GM12872 (cell line): Measurements from ENCODE around the gene IRGQ.

Experiments used
- TF ChIP-seq, protein P1 (sequence below): IDR thresholded peaks from 3 replicates; pipeline ENCODE4 v1.5.1; 2011; ENCODE audit warnings: low read depth, mild to moderate bottlenecking, low read length, moderate library complexity; ENCODE audit not compliant: insufficient read depth

IRGQ gene

DNA sequence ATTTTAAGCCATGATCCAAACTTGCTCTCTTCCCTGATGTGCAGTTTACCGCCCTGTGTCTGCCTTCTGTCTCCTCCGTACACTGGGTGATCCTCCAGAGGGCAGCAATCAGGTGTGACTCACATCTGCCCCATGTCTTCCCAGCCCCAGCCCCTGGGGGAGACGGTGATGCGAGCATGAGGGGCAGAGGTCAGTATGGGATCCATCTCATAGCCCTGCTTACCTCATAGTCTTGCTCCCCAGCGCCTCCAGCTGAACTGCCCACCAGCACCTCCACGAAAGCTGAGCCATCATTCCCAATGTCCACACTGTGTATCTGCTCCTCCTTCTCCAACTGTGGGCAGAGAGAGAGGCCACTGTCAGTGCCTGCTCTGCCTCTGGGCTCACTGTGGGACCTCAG, 35.2 kb downstream of the IRGQ start:
- TF ChIP-seq, protein P1, sequence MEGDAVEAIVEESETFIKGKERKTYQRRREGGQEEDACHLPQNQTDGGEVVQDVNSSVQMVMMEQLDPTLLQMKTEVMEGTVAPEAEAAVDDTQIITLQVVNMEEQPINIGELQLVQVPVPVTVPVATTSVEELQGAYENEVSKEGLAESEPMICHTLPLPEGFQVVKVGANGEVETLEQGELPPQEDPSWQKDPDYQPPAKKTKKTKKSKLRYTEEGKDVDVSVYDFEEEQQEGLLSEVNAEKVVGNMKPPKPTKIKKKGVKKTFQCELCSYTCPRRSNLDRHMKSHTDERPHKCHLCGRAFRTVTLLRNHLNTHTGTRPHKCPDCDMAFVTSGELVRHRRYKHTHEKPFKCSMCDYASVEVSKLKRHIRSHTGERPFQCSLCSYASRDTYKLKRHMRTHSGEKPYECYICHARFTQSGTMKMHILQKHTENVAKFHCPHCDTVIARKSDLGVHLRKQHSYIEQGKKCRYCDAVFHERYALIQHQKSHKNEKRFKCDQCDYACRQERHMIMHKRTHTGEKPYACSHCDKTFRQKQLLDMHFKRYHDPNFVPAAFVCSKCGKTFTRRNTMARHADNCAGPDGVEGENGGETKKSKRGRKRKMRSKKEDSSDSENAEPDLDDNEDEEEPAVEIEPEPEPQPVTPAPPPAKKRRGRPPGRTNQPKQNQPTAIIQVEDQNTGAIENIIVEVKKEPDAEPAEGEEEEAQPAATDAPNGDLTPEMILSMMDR = peak; percentile 20; the same call in 1 of the 3 replicates

DNA sequence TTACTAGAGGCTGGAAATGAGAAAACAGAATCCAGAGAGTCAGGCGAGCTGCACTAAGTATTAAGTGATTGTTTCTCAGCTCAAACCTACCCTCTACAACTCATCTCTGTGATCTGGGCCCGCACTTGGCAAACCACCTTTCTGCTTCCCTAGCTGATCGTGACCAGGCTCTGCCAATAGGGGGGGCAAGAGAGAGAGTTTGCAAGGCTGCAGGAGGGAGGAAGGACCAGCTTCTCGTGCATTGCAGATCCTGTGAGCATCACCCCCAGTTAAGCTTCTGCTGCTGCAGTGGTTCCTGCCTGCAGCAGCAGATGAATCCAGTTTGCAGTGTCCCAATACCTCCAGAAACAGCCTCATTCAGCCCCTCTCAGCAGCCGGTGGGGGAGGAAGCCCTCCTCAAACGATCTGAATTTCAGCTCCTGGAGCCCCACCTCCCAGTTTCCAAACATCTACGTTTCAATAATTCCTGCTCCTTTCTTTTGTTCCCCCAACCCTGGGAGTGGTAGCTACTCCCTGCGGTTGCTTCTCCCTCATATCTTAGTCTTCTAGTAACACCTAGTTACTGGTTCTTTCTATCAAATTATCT, 40.7 kb downstream of the IRGQ start:
- TF ChIP-seq, protein P1 = peak; percentile 97

DNA sequence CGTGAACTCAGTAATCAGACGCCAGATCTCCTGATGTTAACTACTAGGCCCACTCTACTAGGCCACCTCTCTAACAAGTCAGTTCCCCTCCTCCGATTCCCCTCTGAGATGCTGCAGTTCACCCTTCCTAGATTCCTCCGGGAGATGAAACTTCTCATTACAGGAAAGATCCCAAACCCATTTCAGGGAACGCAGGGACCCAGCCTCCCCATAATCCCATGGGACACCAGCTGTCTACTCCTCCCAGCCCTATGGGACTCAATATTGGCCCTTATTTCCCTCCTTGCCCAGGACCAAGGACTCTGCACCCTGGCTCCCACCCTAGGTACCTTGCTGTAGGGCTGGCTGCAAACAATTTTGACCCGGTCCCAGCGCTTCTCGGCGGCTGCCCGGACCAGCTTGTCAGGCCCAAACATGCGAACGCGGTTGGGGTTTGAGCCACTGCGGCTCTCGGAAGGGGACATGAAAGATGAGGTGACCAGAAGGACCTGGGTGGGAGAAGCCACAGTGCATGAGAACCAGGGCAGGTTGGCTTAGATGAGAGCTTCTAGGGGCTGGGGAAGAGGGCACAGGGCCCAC, 41.5 kb downstream of the IRGQ start:
- TF ChIP-seq, protein P1 = no peak

DNA sequence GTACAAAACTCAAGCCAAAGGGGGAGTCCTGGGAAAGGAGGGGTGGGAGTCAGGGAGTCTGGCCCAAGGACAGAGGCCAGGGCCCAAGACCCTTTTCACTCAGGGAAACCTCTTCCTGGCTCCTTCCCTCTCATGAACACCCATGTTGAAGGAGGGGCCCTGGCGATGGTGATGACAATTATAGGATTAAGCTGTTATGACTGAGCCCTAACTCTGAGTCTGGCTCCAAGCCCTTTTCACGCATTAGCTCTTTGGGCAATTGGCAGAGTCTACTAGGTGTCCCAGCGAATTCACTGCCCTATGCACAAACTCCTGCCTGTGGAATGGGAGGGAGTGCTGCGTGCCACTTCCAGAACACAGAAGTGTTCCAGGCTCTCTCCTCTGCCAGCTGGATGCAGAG, 42.3 kb downstream of the IRGQ start:
- TF ChIP-seq, protein P1 = no peak

DNA sequence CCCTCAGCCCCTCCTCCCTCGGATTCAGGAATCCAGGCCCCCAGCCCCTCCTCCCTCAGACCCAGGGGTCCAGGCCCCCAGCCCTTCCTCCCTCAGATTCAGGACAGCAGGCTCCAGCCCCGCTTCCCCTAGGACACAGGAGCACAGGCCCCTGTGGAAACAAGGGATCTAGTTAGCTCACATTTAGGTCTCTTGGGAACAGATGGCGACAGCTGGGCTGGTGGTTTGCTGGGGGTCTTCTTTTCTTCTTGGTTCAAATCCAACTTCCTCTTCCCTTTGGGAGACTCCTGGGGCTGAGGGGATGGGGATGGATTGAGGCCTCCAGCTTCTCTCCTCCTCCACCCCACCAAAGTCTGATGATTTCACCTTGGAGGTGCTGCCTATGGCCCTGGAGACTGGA, 43.3 kb downstream of the IRGQ start:
- TF ChIP-seq, protein P1 = no peak

DNA sequence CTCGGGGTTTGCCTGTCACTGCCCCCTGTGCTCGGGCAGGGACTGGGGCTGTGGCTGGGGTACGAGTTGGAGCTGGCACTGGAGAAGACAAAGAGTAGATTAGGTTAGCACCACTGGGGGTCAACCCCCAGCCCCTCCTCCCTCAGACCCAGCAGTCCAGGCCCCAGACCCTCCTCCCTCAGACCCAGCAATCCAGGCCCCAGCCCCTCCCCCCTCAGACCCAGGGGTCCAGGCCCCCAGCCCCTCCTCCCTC, 43.8 kb downstream of the IRGQ start:
- TF ChIP-seq, protein P1 = no peak

DNA sequence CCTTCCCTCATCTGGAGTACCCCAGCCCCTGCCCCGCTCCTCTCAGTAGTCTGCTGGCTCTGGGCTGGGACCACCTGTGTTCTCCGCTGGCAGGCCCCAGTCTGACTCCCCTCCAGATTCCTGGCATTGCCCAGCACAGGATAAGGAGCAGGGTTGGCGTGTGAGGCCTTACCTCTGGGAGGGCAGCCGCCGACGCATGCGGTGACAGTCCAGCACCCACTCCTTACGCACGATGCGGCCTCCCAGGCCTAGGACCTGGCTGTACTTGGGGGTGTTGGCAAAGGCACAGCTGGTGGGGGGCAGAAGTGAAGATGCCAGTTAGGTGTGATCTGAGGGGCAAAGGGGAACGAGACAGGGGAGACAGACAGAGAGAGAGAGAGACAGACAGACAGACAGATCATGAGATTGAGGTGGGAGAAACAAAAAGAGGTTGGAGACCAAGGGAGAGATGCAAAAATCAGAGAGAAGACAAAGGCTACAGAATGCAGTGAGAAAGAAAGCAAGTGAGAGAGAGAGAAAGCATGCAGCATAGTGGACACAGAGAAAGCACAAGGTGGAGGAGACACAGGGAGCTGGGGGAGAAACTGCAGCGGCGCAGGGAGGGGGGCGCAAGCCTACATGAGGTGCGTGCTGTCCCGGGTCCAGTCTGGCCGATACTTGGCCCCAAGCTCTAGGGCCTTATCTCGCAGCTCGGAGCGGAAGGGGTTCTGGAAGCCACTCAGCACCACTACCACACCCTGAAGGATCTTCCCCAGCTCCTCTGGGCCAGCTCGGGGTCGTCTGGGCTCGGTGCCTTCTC, 44.3 kb downstream of the IRGQ start:
- TF ChIP-seq, protein P1 = no peak
